CD4-positive, alpha-beta T cell treated with Interleukin-21 for 1 hour (primary cell): Measurements from ENCODE around the gene MAVS.
"Not testable (repeated sequence)": the region's sequence is repeated elsewhere in the genome, so short reads cannot be mapped to it uniquely, and the experiment has no call there.

Source experiments
- DNase-seq: peaks from one replicate; pipeline ENCODE4 v3.0.0-alpha.2; 2020

Gene MAVS

DNA sequence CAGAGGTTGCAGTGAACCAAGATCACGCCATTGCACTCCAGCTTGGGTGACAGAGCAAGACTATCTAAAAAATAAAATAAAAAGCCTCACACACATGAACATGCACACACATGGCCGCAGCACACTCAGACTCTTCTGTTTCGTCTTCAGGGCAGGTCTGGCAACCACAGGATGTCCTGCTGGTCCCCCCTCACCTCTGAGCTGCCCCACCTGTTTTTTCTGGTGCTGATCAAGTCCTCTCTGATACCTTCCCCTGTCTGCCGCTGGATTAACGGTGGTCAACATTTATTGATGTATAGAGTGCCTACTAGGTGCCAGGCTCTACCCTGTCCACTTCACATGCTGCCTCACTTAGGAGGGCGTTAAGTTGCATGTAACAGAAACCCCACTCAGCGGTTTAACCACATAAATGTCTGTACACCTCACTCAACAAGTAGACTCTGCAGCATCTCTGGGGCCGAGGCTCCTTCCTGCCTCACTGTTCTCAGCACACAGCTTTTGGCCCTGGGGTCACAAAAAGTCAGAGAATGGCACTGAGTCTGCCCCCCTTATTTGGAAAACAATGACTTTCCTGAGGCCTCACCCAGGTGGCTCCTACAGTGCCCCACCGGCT lies 30.8 kb upstream of the MAVS start:
- peak; percentile 55 for DNase-seq

DNA sequence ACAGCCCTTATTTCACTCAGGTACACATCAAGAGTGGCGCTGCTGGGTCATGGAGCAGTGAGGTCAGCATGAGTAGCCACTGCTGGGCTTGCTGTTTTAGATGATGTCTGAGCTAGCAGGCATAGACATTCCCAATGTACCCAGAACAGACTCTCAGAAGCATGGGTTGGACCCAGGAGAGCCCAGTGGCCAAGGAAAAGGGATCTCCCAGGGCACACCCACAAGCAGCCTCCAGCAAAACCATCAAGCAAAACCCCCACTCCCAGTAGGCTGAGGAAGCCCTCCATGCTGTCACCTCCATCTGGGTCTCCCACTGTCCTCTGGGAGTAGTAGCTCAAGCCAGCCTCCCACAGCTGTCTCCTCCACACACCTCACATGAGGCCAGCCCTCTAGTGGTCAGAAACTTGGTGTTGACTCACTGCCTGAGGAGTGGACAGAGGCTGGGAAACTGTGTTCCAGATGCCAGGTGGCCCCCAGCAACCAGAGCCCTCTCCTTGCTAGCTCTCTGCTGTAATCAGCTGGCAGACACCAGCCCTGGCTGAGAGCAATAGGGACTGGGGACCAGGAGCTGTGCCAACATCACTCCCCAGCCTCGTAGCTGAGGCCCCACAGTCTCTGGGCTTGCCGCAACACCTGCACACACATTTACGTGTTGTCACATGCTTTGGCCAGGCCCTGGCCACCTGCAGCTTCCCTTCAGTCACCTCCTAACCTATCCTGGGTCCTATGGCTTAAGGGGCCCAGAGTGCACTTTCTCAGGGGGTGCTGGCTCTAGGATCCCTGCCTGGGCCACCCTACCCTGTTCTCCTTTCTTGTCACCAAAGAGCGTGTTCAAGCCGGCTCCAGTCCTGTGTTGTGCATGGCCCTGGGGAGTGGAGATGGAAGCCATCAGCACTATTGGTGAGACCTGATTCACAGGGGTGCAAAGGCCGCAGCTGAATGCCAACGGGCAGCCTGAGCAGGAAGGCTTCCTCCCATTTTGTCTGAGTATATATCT lies 28.2 kb upstream of the MAVS start:
- DNase-seq, result peak; percentile 39

DNA sequence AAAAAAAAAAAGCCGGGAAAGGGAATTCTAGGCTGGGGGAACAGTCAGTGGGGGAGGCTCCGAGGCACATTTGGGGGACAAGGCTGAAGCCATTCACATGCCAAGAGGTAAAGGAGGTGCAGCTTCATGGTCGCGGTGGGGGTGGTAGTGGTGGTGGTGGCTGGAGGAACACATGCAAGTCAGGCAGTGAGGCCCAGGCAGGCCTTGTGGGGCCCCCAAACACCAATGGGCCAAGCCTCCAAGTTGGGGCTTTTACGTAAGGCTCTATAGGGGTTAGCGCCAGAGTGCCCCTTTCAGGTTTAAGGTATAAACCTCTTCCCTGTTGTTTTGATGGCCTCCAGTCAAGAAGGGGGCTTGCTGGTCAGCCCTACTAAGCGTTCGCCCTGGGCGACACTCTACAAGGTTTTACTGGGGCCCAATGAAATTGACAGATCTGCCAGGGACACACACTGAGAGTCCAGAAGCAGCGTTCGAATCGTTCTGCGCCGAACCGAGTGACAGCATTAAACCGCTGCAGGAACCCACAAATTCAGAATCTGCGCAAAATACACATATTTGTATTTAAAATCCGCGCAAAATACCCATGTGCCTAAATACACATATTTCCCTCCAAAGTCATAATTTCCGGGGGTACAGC lies 27.1 kb upstream of the MAVS start:
- DNase-seq, result no peak

DNA sequence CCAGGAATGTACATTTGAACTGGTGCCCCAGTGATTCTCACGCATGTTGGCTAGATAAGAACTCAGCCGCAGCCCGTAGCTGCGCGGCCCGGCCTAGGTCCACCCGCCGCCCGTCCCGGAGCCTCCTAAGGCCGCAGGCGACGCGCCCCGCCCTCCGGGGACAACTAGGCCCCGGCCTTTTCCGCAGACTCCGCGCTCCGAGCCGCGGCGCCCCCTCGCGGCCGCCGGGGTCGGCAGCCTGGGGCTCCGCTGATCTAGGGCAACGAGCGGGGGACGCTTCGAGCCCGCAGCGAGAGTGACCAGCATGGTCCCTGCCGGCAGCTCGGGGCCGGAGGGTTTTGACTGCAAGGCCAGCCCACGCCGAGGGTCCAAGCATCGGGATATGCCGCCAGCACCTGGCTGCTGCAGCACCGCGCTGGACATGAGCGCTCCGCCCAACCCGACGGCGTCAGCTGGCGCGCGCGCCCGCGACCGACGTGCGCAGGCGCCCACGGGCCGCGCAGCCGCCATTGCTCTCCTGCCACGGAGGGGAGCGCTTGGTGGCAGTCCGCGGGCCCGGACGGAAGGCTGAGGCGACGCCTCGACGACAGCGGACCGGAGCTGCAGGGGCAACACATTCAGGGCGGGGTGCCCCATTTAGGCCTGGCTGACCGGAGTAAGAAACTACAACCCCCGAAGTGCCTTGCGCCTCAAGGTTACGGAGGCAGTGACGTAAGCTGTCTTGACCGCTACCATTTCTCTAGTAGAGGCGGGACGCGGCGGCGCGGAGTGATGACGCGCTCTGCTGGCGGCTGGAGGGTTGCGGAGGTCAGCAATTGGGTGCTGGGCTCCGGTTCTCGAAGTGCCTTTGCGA lies 26.4 kb upstream of the MAVS start, which contains the start of gene AP5S1:
AP5S1 (plus strand) TSS at position 500 of the 853 bp plus-strand sequence. CDS start 1,571 bp downstream, outside the sequence.
- peak; percentile 93 for DNase-seq

DNA sequence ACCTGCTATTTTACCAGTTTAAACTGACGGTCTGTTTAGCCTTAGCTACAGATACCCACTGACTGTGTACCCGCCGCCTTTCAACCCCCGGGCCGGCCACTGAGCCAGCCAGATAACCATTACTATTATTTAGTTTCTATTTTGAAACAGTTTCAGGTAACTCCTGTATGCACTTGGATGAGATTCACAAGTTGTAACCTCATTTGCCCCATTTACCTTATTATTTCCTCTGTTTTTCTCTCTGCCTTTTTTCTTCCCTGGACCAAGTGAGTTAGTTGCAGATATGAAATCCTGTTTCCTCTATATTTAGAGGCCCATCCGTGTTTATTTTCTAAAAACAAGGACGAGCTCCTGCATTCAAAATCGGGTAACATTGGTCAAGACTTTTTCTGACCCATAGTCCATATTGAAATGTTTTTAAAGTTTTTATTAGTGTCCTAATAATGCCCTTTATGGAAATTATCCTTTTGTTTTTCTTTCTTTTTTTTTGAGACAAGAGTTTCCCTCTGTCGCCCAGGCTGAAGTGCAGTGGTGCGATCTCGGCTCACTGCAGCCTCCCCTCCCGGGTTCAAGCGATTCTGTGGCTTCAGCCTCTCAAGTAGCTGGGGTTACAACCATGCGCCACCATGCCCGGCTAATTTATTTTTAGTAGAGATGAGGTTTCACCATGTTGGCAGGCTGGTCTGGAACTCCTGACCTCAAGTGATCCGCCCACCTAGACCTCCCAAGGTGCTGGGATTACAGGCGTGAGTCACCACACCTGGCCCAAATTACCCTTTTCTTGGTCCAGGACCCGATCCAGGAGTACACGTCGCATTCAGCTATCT lies 25.5 kb upstream of the MAVS start:
- no peak for DNase-seq

DNA sequence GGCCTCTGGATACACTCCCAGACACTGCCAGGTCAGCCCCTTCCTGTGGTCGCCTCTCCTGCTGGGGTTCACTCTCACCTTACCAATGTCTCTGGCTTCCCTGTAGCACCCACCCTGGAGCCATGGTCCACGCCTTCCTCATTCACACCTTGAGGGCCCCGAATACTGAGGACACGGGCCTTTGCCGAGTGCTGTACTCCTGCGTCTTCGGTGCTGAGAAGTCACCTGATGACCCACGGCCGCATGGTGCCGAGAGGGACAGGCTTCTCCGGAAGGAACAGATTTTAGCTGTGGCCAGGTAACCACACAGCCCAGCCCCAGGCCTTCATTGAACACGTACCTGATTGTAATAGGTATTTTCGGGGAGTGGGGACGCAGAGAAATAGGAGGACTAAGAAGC lies 24.6 kb upstream of the MAVS start:
- no peak for DNase-seq

DNA sequence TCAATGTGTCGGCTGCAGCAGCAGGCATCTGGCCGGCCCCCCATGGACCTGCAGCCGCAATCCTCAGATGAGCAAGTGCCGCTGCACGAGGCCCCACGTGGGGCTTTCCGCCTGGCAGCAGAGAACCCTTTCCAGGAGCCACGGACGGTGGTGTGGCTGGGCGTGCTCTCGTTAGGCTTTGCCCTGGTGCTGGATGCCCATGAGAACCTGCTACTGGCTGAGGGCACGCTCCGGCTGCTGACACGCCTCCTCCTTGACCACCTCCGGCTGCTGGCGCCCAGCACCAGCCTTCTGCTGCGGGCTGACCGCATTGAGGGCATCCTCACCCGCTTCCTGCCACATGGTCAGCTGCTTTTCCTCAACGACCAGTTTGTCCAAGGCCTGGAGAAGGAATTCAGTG lies 22.8 kb upstream of the MAVS start:
- DNase-seq, result no peak

DNA sequence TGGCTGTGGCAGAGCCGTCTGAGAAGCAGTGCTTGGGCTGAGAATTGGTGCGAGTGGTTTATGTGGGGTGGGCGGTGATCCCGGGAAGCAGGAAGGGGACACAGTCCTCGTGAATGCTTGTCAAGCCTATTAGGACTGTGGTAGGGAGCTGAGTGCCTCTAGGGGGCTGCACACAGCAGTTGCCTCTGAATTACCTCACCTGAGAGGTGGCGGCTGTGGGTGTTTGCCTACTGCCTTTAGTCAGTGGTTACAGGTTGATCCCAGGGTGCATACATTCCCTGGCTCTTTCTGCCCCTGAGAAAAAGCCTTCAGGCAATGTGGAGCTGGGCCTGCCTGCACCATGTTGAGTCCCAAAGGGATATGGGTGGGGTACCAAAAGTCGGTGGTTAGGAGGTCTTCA lies 21.1 kb upstream of the MAVS start:
- DNase-seq, result no peak

DNA sequence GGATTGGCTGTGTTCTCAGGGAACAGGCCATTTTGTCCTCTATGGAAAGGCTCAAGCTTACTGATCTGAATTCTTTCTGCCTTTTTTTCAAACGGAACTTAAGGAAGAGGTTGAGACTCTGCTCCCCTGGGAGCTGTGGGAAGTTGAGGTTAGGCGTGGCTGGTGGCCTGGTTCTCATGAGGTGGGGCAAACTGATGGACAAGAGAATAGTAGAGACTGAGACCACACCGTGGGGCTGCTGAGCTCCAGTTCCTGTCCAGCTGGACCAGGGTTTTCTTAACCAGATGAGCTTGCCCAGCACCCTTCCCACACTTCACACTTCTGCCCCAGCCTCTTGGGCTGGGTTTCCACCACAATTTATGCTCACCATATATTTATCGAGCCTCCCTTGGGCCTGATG lies 20.2 kb upstream of the MAVS start:
- DNase-seq, result no peak

DNA sequence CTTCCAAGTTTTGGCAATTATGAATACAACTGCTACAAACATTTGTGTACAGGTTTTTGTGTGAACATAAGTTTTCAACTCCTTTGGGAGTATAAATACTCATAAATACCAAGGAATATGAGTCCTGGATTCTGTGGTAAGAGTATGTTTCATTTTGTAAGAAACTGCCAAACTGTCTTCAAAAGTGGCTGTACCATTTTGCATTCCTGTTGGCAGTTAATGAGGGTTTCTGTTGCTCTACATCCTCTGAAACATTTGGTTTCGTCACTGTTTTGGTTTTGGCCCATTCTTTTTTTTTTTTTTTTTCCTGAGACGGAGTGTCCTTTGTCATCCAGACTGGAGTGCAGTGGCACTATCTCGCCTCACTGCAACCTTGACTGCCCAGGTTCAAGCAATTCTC lies 17.8 kb upstream of the MAVS start:
- no peak for DNase-seq

DNA sequence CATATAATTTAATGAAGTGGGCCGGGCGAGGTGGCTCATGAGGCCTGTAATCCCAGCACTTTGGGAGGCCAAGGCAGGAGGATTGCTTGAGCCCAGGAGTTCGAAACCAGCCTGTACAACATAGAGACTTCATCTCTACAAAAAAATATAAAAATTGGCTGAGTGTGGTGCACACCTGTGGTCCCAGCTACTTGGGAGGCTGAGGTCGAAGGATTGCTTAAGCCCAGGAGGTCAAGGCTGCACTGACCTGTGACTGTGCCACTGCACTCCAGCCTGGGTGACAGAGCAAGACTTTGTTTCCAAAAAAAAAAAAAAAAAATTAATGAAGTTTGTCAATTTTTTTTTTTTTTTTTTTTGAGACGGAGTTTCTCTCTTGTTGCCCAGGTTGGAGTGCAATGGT lies 16.7 kb upstream of the MAVS start:
- not testable (repeated sequence) for DNase-seq

DNA sequence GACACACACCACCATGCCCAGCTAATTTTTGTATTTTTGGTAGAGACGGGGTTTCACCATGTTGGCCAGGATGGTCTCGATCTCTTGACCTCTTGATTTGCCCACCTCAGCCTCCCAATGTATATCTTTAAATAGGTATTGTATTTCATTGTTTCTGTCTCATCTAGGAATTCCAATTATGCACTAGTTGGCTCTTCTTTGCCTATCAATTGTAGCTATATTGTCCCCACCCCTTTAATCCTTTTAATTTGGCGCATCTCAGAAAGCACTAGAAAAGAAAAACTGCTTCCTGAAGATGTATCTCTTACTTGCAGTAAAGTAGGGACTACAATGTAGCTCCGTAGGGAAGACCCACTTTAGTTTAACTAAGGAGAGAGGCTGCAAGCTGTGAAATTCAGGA lies 10.5 kb upstream of the MAVS start:
- no peak for DNase-seq

DNA sequence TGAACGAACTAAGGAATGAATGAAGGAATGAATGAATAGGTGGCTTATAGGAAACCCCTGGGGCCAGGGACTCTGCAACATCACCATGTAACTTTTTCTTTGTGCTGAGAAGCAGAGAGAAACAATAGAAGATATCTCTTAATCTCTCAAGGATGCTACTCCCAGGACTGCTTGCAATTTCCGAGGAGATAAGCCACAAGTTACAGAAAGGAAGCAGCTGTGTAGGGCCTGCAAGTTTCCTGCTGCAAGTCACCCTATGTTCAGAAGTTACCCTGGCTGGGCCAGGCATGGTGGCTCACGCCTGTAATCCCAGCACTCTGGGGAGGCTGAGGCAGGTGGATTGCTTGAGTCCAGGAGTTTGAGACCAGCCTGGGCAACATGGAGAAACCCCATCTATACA lies 7.3 kb upstream of the MAVS start:
- no peak for DNase-seq

DNA sequence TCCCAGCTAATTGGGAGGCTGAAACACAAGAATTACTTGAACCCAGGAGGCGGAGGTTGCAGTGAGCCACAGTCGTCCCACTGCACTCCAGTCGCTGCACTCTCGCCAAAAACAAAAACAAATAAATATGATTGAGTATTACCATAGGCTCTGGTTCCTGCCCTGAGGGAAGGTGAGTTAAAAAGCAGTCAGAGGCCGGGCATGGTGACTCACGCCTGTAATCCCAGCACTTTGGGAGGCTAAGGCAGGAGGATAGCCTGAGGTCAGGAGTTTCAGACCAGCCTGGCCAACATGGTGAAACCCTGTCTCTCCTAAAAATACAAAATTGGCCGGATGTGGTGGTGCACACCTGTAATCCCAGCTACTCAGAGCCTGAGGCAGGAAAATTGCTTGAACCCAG lies 6.4 kb upstream of the MAVS start:
- DNase-seq, result not testable (repeated sequence)

DNA sequence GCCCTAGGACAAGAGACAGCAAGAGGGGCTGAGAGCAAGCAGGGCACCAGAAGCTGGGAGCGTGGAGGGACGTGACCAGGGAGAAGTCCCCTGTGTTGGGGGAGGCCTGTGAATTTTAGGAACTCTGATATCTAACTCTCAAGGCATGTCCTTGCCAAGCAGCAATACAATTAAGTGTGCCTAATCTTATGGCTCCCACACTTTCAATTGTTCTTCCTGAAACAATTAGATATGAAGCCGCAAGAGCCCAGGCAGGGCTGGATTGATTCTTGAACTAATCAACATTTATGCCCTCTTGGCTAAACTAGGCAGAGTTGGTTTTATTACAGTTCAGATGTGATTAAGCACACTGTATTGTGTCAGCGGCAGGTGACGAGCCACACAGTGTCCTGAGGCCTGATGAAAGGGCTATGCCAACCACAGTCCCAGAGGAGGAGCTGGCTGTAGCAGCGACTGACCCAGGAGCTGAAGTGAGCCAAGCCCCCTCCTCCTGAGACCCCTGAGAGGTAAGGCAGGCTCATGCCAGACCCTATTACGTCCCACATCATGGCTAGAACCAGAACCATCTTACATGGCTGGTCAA lies 4.2 kb upstream of the MAVS start:
- DNase-seq, result no peak

DNA sequence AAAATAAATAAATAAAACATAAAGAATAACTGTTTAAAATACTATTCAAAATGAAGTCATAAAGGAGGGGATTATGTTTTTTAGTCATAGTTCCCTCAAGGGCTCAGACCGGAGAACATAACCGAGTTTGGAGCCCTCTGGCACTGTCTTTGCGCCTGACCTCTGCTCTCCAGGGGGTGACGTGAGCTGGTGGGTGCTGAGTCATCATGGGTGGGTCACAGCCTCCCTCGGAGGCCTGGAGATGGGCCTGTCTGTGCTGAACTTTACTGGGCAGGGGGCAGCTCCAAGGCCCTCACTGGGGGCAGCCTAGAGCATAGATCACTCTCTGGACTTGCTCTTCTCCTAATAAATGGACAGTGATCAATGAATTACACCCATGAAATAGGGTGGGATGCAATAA lies 3.1 kb upstream of the MAVS start:
- DNase-seq, result no peak

DNA sequence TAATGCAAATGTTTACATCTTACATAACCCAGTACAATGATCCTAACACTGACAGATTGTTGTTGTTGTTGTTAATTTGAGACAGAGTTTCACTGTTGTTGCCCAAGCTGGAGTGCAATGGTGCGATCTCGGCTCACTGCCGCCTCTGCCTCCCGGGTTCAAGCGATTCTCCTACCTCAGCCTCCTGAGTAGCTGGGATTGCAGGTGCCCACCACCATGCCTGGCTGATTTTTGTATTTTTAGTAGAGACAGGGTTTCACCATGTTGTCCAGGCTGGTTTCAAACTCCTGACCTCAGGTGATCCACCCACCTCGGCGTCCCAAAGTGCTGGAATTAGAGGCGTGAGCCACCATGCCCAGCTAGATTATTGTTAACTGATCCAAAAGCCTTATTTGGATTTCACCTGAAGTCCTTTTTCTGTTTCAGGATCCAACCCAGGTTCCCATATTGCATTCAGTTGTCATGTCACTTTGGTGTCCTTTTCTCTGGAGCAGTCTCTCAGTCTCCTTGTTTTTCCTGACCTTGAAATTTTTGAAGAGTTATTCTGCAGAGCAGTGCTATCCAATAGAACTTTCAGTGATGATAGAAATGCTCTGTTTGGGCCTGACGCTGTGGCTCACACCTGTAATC lies 2.5 kb upstream of the MAVS start:
- DNase-seq, result not testable (repeated sequence)

DNA sequence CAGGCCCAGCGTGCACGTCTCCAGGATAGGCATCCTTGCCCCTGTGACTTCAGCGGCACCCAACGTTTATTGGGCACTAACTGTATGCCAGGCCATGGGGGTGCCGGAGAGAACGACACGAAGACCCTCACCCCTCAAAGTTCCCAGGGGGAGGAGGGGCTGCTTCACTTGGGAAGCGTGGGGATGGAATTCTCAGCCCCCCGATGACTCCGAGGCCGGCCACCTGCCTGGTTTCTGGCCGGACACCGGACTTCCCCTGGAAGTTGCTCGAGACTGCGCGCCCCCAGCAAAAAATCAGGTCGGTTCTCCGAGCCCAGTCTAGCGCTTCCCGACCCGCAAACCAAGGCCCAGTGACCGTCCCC lies 275 bp upstream of the MAVS start:
- peak; percentile 87 for DNase-seq

DNA sequence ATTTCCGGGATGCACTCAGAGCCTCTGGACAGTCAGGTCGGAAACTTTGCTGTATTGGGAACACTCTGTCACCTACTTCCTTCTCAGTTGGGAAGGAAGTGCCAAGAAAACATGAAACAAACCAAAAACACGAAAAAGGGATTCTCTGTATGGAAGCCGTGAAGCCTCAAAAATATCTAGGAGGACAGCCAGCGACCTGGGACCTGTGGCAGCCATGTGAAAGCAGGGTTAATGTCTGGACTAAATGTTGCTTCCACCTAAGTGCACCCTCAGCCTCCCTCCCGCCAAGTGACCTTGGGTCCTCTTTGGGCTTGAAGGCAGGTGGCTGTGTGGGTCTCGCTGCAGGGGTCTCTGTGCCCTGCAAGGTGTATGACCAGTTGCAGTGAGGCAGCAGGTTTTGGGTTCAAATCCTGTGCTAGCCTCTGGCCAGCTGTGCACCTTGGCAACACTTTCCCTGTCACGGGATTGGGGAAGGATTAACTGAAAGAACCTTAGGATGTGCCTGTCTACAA lies 851 bp downstream of the MAVS start:
- DNase-seq, result peak; percentile 3

DNA sequence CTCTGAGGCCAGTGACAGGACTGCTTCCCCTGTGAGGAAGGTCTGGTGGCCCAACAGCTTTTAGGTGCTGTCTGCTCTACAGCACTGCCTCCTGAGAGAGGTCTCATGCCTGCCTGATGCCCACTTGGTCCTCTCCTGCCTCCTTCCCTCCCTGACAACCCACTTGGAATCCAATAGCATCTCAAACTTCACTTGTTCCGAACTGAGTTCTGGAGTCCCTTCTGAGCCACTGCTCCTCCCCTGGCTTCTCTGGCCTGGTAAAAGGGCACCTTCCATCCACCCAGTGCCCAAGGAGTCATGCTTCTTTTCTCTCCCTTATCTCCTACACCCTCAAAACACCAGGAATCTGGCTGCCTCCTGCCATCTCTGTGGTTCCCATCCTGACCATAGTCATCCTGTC lies 1.9 kb downstream of the MAVS start:
- DNase-seq, result no peak

DNA sequence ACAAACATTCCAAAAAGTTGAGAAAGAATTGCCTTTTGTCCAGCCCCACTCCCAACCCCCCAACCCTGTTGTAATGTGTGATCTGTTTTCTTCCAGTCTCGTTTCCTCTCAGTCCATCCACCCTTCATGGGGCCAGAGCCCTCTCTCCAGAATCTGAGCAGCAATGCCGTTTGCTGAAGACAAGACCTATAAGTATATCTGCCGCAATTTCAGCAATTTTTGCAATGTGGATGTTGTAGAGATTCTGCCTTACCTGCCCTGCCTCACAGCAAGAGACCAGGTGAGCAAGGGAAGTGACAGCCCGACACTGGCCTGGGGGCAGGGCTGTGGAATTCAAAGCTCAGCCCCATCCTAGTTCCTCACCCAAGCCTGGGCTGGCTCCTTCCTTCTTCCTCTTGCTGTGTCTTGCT lies 7.8 kb downstream of the MAVS start:
- DNase-seq, result no peak
